D341Med (cell line): ENCODE measurements around the gene SPDEF.

Experiments
- DNase-seq: peaks from one replicate; pipeline ENCODE4 v3.0.0; 2012; ENCODE audit warnings: low spot score

The SPDEF gene

GRCh38 chr6:34527751-34528670 is 28.1 kb downstream of the SPDEF start:
- no peak for DNase-seq

DNA sequence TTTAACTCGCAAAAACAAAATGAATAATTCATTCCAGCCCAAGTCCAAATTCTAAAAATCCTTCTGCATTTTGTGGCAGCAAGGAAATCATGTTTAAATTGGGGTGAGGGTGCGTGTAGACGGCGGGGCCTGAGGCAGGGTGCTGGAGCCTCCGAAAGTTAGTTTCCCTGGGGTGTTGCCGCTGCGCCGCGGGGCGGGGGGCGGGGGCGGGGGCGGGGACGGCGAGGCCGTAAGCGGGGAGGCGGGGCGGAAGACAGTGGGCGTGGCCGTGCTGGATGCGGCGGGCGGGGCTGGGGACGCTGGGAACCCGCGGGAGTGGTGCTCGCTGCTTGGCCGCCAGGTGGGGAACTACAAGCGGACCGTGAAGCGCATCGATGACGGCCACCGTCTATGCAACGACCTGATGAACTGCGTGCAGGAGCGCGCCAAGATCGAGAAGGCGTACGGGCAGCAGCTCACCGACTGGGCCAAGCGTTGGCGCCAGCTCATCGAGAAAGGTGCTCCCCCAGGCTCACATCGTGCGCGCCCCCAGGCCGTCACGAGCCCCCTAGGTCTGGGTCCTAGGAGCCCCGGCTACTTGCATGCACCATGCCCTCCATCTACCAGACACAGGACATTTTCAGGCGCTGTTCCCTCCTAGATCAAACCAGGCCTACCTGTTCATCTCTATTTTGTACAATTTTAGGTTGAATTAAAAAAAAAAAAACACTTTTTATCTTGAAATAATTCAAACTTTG is 29.0 kb downstream of the SPDEF start:
- DNase-seq: peak; percentile 97

- DNase-seq: no peak
Observed at GRCh38 chr6:34526241-34526972, 29.7 kb downstream of the SPDEF start.

DNA sequence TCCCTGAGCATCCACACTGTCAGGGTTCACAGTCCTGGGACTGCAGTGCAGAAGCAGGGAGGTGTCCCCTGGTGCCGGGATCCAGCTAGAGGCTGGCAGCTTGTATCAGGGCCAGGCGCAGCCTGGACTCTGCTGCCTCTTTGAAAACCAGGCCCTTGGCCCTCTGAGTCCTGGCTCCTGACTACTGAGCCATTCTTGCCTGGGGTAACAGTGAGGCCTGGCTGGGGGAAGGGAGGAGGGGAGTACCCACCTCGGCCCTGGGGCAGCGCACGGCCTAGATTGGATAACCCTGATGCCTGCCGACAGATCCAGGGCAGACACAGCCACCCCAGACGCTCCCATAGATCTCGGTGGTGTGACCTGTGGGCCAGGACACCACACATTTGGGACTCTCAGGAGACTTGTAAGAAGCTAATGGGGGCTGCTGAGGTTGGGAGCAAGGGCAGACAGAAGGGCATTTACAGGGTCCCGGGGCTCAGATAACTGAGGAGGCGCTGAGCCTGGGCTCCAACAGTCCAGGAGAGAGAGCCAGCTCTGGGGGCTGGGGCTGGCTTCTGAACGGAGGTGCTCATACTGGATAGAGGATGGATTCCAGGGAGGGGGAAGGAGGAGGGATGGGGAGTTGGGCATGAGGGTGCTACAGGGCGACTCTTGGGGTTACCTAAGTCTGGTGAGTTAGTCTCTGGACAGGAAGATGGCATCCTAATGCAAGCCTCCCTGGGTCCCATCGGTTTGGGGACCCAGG is 30.5 kb downstream of the SPDEF start:
- no peak for DNase-seq

- DNase-seq: no peak
Observed at GRCh38 chr6:34524971-34525370, 31.2 kb downstream of the SPDEF start.

DNA sequence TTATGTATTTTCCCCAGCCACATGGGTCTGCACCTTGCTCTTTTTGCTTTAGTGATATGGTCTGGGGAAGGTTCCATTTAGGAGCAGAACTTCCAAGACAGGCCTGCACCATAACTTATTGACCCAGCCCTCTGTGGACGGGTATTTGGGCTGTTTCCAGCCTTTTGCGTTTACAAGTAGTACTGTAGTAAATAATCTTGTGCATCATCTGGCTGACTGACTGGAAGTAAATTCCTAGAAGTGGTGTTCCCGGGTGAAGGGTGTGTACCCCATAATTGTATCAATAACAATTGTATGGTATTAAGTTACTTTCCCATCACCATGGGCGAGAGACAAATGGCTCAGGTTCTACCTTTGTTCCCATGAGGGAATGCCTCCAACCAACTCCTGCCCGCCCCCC is 31.6 kb downstream of the SPDEF start:
- DNase-seq: no peak

DNA sequence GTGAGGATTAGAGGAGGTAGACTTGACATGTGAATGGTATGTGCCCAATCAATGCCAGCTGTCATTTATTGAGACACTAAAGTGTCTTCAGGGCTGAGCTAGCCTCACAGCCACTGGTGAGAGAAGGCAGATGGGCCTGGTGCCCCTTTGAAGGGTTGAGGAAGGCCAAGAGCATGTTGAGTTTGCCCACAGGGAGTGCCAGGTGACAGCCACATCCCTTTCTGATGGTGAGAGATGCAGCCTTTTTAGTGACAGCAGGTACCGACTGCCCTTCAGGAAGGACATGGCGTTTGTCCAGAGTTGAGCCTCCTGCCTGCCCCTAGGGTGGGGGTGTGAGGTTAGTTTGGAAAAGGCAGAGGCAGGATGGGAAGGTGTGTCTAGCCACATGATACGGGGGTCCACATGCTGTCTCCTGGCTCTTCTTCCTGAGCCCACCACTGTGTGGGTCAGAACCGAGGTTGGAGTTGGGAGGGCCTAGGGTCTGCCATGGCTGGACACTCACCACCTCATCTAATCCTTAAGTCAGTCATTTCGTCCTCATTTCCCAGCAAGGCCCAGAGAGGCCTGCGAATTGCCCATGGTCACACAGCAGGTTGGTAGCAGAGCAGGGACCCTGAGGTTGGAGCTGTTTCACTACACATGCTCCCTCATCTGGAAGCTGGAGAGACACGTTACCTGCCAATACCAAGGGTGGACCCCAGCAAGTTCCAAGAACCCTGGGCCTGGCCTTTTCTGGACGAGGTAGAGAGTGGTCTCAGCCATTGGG is 32.5 kb downstream of the SPDEF start:
- no peak for DNase-seq

- no peak for DNase-seq
Observed at GRCh38 chr6:34522761-34523160, 33.4 kb downstream of the SPDEF start.

GRCh38 chr6:34521463-34522285 is 34.5 kb downstream of the SPDEF start:
- no peak for DNase-seq

- no peak for DNase-seq
Observed at GRCh38 chr6:34520645-34521462, 35.3 kb downstream of the SPDEF start.

DNA sequence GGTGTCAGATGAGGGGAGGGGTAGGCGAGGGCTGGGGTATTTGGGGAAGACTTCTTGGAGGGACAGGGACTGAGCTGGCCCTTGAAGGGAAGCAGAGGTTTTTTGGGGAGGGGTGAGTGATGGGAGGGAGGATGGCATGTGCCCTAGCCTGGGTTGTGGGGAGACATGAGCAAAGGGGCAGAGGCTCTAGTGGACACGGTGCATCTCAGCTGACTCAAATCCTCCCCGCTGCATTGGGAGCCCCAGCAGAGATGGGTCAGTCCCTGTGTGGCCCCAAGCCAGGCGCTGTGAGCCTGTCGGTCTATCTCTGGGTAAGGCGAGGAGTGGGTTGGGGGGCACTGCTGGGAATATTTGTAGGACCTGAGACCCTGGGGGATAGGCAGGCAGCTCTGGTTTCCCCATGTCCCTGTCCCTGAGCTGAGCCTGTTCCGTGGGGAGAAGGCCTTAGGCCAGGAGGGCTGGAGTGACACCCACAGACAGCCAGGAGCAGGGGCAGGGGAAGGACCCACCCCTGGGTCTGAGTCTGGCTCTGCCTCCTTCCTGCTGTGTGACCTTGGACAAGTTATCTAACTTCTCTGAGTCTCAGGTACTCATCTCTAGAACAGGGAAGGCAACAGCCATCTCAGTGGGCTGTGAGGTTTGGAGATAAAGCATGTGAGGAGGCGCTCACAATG is 36.0 kb downstream of the SPDEF start:
- no peak for DNase-seq

- no peak for DNase-seq
Observed at GRCh38 chr6:34518669-34519365, 37.3 kb downstream of the SPDEF start.

DNA sequence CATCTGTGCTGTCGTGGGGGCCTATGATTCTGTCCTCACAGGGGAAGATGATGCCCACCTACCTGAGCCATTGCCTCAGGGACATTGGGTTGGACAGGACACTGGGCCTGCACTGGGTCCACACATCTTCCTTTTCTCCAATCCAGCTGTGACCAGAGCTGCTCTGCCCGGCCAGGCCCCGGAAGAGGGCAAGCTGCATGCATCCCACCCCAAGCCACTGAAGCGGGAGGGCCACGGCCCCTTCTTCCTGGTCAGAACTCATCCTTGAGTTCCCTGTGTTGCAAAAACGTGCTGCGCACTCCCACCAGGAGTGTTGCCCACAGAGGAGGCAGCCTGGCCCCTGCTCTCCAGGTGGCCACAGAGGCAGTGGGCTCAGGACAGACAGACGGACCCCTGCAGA is 38.2 kb downstream of the SPDEF start:
- no peak for DNase-seq

GRCh38 chr6:34517461-34517881 is 38.7 kb downstream of the SPDEF start:
- DNase-seq: no peak

DNA sequence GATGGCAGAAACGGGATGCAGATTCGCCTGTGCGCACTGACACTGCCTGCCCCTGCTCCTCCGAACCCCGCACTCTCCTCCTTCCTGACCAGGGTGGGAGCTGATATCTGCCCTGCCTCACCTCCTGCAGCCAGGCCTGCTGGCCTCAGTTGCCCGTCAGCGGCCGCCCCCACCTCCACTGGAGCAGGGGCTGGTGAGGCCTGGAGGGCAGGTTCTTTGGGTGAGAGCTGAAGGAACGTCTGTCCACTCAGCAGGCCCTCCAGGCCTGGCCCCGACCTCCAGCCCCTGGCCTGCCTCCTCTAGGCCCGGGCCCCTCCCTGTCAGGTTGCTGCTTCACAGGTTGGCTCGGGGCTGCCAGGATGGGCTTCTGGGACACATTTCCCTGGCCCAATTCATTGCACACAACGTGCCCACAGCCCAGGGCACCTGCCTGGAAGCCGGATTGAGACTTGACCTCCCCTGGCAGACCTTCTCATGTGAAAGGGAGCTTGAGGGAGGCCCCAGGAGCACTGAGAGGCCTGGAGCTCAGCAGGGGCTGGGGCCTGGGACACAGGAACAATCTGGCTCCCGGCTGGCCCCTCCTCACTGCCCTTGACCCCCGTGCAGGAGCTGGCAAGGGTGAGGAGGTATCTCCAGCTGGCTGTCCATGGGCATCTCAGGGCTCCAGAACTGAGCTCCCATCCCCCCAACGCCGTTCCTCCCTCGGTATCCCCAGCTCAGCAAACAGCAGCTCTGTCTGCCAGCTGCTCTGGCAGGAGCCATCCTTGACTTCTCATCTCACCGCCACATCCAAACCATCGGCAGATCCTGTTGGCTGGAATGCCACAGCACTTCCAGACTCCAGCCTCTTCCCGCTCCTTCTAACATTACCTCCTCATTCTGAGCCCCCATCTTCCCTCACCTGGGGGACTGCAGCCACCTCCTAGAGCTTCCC is 39.5 kb downstream of the SPDEF start:
- DNase-seq: no peak

DNA sequence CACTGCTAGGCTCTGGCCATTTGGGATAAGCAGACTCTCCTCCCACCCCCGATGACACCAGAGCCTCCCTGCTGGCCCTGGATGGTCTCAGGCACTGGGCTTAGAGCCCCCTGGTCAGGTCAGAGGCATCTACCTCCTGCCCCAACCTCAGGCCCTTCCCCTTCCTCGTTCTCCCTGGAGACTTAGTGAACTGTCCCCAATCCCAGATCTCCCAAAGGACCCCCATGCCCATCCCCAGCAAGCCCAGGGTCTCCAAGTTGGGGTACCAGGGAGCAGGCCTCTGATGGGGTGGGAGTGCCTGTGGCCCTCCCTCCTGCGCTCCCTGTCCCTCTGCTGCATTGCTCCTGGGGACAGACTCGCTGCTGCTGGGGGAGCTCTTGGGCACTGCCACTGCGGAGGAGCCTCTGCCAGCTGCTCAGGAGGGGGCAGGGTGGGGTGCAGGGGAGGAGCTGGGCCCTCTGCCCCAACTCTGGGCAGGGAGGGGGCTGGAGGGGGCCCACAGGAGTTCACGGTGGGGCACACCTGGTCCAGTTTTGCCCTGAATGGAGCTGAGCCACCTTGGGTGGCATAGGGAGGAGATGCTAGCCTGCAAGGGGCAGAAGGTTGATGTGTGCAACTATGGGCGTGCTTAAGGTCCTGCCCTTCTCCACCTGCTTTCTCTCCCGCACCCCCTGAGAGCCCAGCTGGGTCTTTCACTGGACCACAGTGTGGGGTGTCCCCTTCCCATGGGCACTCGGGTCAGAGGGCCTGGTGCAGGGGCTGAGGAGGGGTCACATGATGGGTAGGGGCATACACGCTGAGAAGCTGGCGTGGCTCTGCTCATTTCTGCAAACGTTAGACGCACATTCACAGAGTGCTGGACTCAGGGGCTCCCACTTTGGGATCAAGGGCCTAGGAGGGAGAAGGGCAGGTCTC is 40.4 kb downstream of the SPDEF start:
- no peak for DNase-seq
